Measurements from ENCODE around the gene LTBP2.

LTBP2 gene

DNA sequence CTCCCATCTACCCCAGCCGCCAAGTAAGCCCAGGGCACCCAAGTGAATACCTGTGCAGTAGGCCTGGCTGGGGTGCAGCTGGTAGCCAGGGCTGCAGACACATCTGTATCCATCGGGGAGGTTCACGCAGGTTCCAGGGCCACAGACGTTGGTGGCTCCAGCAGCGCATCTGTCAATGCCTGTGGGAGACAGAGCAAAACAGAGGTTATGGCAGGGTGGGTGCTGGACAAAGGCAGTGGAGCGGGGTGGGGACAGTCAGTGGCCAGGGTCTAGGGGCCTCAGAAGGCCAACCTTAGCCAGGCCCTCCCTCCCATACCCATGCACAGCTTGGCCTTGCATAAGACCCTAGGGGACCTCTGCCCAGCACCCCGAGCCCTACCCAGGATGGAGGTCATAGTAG lies 89.3 kb downstream of the LTBP2 start:
- DNase-seq: no peak

GRCh38 chr14:74521756-74522155 lies 90.3 kb downstream of the LTBP2 start:
- no peak for DNase-seq

DNA sequence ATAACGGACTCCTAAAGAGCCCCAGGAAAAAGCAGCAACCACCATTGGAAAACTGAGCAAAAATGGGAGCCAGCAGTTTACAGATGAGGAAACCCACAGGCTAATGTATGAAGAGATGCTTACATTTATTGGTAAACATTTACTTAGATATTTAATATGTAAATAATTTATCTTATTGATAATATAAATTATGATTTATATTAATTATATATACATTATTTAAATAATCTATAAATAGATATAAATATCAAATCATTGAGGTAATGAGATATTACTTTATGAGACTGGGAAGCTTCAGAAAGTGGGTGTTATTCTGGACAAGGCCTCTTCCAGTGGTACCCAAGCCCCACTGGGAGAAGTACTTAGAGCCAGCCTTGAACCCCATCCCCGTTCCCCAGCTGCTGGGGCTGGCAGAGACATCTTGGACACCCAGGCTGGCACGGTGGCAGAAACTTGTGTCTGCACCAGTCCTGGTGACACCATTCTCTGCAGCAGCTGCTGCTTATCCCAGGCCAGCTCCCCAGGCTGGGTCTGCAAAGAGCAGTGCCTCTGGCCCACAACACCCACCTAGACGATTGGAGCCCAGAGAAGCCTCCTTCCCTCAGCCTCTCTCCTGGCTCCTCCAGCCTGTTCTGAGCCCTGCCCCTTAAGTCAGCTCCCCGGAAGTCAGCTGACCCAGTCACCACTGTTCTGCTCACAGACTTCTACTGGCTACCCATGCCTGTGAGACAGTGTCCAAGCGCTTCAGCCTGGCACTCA lies 92.5 kb downstream of the LTBP2 start:
- no peak for DNase-seq

DNA sequence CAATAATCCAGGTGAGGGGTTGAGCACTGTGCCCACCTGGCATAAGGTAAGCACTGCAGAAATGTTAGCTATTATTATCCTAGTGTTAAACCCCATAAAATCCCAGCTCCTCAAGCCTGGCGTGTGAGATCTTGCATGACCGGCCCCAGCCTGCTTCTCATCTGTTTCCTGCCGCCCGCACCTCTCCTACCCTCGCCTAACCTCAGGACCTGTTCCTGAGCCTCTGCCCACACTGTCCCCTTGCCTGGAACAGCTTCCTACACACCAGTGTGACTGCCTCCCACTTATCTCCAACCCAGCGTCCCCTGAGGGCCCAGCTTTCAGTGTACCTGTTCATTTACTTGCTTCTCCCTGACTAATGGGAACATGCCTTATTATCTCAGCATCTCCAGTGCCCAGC lies 93.8 kb downstream of the LTBP2 start:
- DNase-seq: no peak

DNA sequence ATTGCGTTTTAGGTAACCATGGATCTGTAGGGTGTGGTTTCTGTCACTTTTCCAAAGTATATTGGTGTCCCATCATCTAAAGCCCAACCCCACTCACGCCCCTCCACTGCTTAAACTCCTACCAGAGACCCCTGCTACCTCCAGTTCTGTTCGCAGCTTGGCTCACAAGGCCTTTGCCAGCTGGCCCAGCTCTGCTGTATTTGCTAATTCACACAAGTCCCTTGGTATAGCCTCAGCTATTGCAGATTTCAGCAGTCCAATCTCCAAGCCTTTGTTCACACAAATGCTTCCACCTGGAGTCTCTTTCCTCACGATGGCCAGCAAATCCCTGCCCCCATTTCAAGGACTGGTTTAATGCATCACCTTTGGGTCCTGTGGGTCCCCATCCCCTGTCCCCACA lies 94.3 kb downstream of the LTBP2 start:
- no peak for DNase-seq

DNA sequence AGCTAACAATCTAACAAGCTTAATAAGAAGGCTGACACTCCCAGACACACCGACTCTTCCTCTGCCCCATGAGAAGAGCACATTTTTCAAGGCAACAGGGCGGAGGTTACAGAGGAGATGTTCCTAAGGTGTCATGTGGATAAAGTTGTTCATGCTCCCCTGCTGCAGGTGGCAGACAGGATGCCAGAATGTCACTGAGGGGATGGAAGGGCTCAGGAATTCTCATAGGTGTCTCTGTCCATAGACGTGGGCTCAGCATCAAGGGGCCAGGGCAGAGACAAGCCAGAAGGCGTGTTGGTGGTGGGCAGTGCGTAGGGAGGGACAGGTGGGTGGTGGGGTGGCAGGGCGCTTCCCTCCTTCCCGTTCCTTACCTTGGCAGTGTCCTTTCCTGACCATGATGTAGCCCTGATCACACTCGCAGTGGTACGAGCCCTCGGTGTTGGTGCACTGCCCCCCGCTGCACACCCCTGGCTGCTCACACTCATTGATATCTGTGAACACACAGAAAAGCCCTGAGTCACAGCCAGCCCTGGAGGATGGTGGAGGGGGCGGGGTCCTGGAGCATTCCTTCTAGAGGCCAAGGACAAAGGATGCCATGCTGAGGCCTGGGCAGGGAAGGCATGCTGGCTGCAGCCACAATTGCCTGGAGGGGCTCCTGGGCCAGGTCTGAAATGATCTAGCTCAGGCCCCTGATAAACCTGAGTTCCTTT lies 95.4 kb downstream of the LTBP2 start:
- DNase-seq: no peak

- DNase-seq: no peak
Measured at GRCh38 chr14:74515891-74516412, 96.1 kb downstream of the LTBP2 start.

DNA sequence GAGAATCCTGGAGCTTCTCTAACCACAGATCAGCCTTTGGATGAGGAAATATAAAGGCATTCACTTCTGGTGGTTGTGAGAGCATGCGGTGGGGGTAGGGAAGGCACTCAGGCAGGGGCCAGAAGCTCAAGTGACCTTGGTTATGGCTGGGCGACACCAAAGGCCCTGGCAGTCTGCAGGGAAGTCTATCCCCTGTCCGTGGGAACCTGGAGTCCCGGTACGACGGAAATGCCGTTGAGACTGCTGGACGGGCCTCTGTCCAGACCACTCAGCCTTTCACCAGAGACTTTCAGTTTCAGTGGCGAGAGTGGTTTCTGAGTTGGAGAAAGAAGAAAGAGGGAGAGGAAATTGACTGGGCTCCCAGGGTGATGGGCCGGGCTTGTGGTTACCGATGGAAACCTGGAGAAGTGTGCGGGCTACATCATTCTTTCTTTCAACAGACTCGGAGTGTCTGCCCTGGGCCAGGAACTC lies 97.5 kb downstream of the LTBP2 start:
- DNase-seq: no peak

DNA sequence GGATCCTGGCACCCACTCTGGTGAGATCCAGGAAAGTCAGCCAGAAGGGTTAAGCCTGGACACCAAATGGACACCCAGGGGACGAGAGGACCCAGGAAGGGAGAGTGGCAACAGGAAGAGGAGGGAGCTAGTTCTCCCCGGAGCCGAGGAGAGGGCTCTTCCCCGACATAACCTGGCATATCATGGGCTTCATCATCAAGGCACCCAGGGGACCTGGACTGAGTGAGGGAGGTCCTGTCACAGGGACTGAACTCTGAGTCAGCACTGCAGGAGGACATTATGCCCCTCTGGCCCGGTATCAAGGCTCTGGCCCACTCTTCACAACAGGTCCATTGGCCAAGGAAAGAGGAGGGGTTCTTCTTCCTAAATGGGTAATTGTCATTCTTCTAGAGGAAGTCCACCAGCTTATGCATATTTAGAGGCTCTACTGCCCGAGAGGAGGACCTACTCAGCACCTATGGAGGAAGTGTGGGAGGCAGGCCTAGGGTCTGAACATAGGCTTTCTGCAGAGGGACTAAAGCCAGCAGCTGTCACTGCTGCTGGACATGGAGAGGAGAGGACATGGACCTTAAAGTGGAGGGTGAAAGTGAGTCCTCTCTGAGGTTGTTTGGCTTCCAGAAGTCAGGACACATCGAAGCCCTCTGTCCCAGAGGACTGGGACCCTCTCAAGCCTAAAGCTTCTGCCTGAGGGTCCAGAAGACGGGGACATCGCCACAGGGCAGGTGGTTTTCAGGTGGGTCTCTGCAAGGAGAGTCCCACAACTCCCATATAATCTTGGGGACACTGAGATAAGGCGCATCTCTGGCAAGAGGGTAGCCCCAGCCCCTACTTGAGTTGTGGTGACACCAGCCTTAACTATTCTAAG lies 99.8 kb downstream of the LTBP2 start:
- no peak for DNase-seq

- no peak for DNase-seq
Measured at GRCh38 chr14:74510959-74511409, 101.1 kb downstream of the LTBP2 start.

GRCh38 chr14:74510223-74510931 lies 101.7 kb downstream of the LTBP2 start:
- no peak for DNase-seq

GRCh38 chr14:74509587-74510222 lies 102.3 kb downstream of the LTBP2 start:
- DNase-seq: no peak

- DNase-seq: no peak
Measured at GRCh38 chr14:74508844-74509428, 103.1 kb downstream of the LTBP2 start.

GRCh38 chr14:74508292-74508731 lies 103.7 kb downstream of the LTBP2 start:
- no peak for DNase-seq

- no peak for DNase-seq
Measured at GRCh38 chr14:74507840-74508239, 104.2 kb downstream of the LTBP2 start.

GRCh38 chr14:74507085-74507484 lies 105.0 kb downstream of the LTBP2 start:
- DNase-seq: no peak

- no peak for DNase-seq
Measured at GRCh38 chr14:74506411-74506851, 105.6 kb downstream of the LTBP2 start.

GRCh38 chr14:74505831-74506230 lies 106.2 kb downstream of the LTBP2 start:
- no peak for DNase-seq

DNA sequence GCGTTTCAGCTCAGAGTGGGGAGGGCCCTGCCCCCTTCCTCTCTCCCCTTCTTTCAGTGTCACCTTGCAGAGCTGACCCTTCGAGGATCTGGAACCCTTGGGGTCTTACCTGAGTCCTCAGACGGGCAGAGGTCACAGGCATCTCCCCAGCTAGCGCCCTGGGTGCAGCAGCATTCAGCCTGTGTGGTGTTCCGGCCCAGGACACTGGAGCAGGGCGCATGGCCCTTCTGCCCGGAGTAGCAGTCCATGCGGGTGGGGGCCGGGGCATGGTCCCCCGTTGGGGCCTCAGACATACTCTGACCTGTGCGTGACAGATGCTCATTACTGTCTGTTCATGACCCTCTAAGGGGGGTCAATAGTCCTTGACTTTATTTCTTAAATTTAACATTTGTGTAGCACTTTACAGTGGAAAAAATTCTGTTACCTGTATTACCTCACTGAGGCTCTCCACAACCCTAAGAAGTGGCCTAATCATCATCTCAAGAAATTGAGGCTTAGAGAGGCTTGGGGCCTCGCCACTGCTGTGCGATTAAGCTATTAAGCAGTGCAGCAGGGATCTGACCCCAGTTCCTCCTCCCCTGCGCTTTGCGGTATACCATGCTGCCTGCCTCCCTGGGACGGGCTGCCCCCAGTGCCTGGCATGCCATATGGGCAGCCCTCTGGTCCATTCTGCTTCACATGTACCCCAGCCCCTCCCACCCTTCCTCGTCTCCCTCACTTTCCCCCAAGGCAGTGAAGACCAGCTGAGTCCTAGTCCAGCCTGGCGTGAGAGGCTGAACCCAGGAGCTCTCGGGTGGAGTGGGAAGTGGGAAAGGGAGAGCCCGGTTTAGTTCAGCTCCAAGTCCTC lies 106.9 kb downstream of the LTBP2 start:
- DNase-seq: no peak

DNA sequence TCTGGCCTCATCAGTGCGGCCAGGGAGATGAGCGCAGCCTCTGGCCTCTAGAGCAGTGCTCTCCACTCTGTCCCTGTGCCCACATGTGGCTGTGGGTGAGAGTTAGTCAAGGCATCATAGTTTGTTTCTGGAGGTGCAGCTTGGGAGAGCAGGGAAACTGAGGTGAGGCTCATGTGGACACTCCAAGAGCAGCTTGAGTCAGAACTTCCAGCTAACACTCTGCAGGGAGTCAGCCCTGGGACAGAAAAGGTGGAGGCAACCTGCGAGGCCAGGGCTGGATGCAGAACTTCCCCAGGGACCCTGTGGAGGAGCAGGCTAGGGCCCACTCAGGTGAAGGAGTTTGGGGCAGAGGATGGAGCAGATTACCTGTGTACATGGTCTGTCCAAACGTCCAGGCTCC lies 107.6 kb downstream of the LTBP2 start:
- DNase-seq: no peak
